ENCODE results near the gene ZNF678. TPM values are rescaled to one million over a fixed set of nuclear protein-coding genes. Genes with fewer than 3 reads are reported as not detected.

The ZNF678 gene
- total and polyA plus RNA-seq, 9 of the 15 experiments (the other 6 are each of a cell fraction or from before 2014, with no cell fraction given): 3.0 to 16.8 (median 8.0) TPM

GRCh38 chr1:227563324-227564201, at the start of gene ZNF678 (continued):
- TF ChIP-seq, protein P1, sequence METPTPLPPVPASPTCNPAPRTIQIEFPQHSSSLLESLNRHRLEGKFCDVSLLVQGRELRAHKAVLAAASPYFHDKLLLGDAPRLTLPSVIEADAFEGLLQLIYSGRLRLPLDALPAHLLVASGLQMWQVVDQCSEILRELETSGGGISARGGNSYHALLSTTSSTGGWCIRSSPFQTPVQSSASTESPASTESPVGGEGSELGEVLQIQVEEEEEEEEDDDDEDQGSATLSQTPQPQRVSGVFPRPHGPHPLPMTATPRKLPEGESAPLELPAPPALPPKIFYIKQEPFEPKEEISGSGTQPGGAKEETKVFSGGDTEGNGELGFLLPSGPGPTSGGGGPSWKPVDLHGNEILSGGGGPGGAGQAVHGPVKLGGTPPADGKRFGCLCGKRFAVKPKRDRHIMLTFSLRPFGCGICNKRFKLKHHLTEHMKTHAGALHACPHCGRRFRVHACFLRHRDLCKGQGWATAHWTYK (CRISPR knock-in tag; IDR thresholded peaks at IDR 0.05): 0 out of 2 replicates have a peak, but pooled peaks have one; percentile 37
- TF ChIP-seq, protein P2, sequence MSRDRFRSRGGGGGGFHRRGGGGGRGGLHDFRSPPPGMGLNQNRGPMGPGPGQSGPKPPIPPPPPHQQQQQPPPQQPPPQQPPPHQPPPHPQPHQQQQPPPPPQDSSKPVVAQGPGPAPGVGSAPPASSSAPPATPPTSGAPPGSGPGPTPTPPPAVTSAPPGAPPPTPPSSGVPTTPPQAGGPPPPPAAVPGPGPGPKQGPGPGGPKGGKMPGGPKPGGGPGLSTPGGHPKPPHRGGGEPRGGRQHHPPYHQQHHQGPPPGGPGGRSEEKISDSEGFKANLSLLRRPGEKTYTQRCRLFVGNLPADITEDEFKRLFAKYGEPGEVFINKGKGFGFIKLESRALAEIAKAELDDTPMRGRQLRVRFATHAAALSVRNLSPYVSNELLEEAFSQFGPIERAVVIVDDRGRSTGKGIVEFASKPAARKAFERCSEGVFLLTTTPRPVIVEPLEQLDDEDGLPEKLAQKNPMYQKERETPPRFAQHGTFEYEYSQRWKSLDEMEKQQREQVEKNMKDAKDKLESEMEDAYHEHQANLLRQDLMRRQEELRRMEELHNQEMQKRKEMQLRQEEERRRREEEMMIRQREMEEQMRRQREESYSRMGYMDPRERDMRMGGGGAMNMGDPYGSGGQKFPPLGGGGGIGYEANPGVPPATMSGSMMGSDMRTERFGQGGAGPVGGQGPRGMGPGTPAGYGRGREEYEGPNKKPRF (IDR thresholded peaks at IDR 0.05; ENCODE audit: low read depth, low read length): no peak
- TF ChIP-seq NEUROD1 (IDR thresholded peaks at IDR 0.05; ENCODE audit: borderline replicate concordance, low read depth, low read length, partially characterized antibody) (peak; percentile 88), TCF3 (CRISPR knock-in tag; IDR thresholded peaks at IDR 0.05) (peak; percentile 86), NRF1 (conservative IDR thresholded peaks at IDR 0.05 in 1 of 2, IDR thresholded peaks at IDR 0.05 in 1 of 2) (peak; percentile 81 to 83), NCOA4 (IDR thresholded peaks at IDR 0.05; ENCODE audit: partially characterized antibody) (no peak), PCBP1 (IDR thresholded peaks at IDR 0.05; ENCODE audit: low read depth, low read length, poor library complexity, severe bottlenecking) (no peak), ZNF431 (CRISPR knock-in tag; IDR thresholded peaks at IDR 0.05) (0 out of 2 replicates have a peak, but pooled peaks have one; percentile 45), ZNF449 (CRISPR knock-in tag; IDR thresholded peaks at IDR 0.05) (no peak), HDAC2 (IDR thresholded peaks at IDR 0.05) (peak; percentile 79), RBM39 (optimal IDR thresholded peaks at IDR 0.05; ENCODE audit: low read depth, low read length) (peak; percentile 79), DNMT1 (IDR thresholded peaks at IDR 0.05) (no peak), ELF4 (CRISPR knock-in tag; IDR thresholded peaks at IDR 0.05) (no peak), RAD21 (CRISPR knock-in tag; conservative IDR thresholded peaks at IDR 0.05 in 1 of 2, IDR thresholded peaks at IDR 0.05 in 1 of 2) (peak; percentile 20 to 27; a peak in 2 of 4 replicates)
- TF ChIP-seq, protein P3, sequence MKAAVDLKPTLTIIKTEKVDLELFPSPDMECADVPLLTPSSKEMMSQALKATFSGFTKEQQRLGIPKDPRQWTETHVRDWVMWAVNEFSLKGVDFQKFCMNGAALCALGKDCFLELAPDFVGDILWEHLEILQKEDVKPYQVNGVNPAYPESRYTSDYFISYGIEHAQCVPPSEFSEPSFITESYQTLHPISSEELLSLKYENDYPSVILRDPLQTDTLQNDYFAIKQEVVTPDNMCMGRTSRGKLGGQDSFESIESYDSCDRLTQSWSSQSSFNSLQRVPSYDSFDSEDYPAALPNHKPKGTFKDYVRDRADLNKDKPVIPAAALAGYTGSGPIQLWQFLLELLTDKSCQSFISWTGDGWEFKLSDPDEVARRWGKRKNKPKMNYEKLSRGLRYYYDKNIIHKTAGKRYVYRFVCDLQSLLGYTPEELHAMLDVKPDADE (conservative IDR thresholded peaks at IDR 0.05; ENCODE audit: control insufficient read depth, low read depth, low read length): peak; percentile 81

All from K562 (cell line).